Measurements from ENCODE around the gene PAXX. TPM values are rescaled to one million over a fixed set of nuclear protein-coding genes. Genes with fewer than 3 reads are reported as not detected.

PAXX gene
- polyA plus RNA-seq, 1 donor (not counting 4 experiments of a cell fraction or from before 2014, with no cell fraction given), result 11.2 TPM

DNA sequence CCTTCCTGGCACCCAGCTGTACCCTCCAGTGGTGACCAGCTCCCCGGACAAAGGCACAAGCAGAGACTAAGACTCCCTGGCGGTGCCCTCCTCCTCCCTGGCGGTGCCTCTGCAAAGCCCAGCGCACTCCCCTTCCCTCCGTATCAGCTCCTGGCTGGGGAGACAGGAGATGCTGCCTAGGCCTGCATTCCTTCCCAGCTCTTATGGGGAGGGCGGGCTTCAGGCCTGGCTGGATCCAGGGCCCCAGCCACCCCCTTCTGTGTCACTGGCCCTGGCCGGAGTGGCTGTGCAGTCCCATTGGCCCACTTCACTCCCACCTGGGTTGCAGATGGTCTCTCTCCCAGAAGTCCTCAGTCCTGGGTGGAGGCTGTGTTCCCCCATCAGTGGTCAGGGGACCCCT lies 33.7 kb upstream of the PAXX start:
- no peaks in the 10 kb centered on the region for H3K79me2 ChIP-seq (ENCODE audit: control insufficient read depth, insufficient read depth, low read length)
- no peak for DNase-seq (ENCODE audit: low read depth, low spot score)
- no peaks in the 10 kb centered on the region for H3K36me3 ChIP-seq (ENCODE audit: control insufficient read depth in 2 of 2, extremely low read depth in 1 of 2, insufficient read depth in 2 of 2, low read length in 2 of 2)
- H4K20me1 ChIP-seq (ENCODE audit: control insufficient read depth, extremely low read depth, insufficient read depth, low read length), result no peaks in the 10 kb centered on the region
- no peak overlapping the region for H3K9ac ChIP-seq (ENCODE audit: control insufficient read depth, extremely low read depth, insufficient read depth, low read length)
- peaks cover 5% of the 10 kb centered on the region for H3K27me3 ChIP-seq (ENCODE audit: control insufficient read depth, extremely low read depth, insufficient read depth, low read length)
- TF ChIP-seq CTCF (optimal IDR thresholded peaks at IDR 0.05 in 1 of 3, IDR thresholded peaks at IDR 0.05 in 1 of 3, conservative IDR thresholded peaks at IDR 0.05 in 1 of 3; ENCODE audit: extremely low read depth in 1 of 3, insufficient read depth in 2 of 3, low read length in 3 of 3) (no peak), EZH2 (IDR thresholded peaks at IDR 0.05; ENCODE audit: low read length) (no peak)
- no peak overlapping the region for H3K27ac ChIP-seq (ENCODE audit: control insufficient read depth, insufficient read depth, low read length)
- no peak for FAIRE-seq
- H3K4me3 ChIP-seq (ENCODE audit: control insufficient read depth in 2 of 3, extremely low read depth in 1 of 3, insufficient read depth in 2 of 3, low read depth in 1 of 3, low read length in 3 of 3), result no peak overlapping the region
- H3K4me2 ChIP-seq (ENCODE audit: control insufficient read depth, extremely low read depth, insufficient read depth, low read depth, low read length), result no peak overlapping the region
- no peaks in the 10 kb centered on the region for H3K4me1 ChIP-seq (ENCODE audit: control insufficient read depth, extremely low read depth, insufficient read depth, low read length)
- no peak overlapping the region for H2AFZ ChIP-seq (ENCODE audit: control insufficient read depth, low read length)
- dilution Hi-C loops (cut with MboI; ENCODE audit: extremely low pct_ligation_motif_present, low sequenced_read_pairs), result no loop called here
- no peaks in the 10 kb centered on the region for H3K9me3 ChIP-seq (ENCODE audit: control insufficient read depth, low read depth, low read length)
- no peaks in the 10 kb centered on the region for H3K9me1 ChIP-seq (ENCODE audit: control insufficient read depth, extremely low read depth, insufficient read depth, low read length)

DNA sequence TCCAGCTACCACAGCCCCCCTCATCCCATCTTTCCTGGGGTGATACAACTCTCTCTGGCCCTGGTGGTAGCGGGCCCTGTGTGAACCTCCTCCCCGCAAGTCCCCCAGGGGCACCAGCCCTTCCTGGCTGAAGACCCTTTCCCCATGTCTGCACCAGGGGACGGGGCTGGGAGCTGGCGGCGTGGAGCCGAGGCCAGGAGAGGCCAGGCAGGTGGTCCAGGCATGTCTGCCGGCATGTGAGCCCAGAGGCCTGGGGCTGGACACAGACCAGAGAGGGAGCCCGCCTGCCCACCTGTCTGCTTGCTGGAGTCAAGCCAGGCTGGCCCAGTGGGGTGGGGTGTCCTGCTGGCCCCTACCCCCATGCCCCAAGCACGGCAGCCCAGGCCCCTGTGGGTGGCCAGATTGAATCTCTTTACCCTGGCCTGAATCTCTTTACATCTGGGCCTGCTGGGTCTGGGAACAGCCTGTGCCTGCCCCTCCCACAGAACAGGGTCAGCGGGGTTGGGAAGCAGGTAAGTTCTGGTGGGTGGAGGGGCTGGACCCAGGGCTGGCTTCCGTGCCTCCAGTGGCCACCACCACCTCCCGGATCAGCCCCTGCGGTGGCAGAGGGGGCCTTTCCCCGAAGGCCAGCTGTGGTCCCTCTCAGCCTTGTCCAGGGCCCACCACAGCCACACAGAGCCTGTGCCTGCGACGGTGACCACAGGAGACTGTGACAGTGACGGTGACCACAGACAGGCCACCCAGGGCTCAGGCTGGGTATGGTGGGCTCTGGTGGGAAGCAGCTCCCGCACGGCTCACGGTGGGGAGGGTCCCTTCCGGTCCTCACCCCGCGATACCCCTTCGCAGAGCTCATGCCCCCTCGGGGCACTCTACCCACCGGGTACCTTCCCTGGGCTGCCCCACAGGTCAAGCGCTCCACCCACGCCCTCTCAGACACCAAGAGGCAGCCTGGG lies 33.0 kb upstream of the PAXX start:
- dilution Hi-C loops (cut with MboI; ENCODE audit: extremely low pct_ligation_motif_present, low sequenced_read_pairs), result no loop called here
- no peaks in the 10 kb centered on the region for H3K79me2 ChIP-seq (ENCODE audit: control insufficient read depth, insufficient read depth, low read length)
- no peaks in the 10 kb centered on the region for H3K9me1 ChIP-seq (ENCODE audit: control insufficient read depth, extremely low read depth, insufficient read depth, low read length)
- no peaks in the 10 kb centered on the region for H4K20me1 ChIP-seq (ENCODE audit: control insufficient read depth, extremely low read depth, insufficient read depth, low read length)
- peaks cover 2% of the 10 kb centered on the region for H3K4me1 ChIP-seq (ENCODE audit: control insufficient read depth, extremely low read depth, insufficient read depth, low read length)
- no peak for FAIRE-seq
- no peak overlapping the region for H3K4me2 ChIP-seq (ENCODE audit: control insufficient read depth, extremely low read depth, insufficient read depth, low read depth, low read length)
- no peaks in the 10 kb centered on the region for H3K9me3 ChIP-seq (ENCODE audit: control insufficient read depth, low read depth, low read length)
- H3K27me3 ChIP-seq (ENCODE audit: control insufficient read depth, extremely low read depth, insufficient read depth, low read length), result peaks cover 5% of the 10 kb centered on the region
- H3K4me3 ChIP-seq (ENCODE audit: control insufficient read depth in 2 of 3, extremely low read depth in 1 of 3, insufficient read depth in 2 of 3, low read depth in 1 of 3, low read length in 3 of 3), result no peak overlapping the region
- no peak overlapping the region for H3K27ac ChIP-seq (ENCODE audit: control insufficient read depth, insufficient read depth, low read length)
- H3K9ac ChIP-seq (ENCODE audit: control insufficient read depth, extremely low read depth, insufficient read depth, low read length), result no peak overlapping the region
- no peaks in the 10 kb centered on the region for H3K36me3 ChIP-seq (ENCODE audit: control insufficient read depth in 2 of 2, extremely low read depth in 1 of 2, insufficient read depth in 2 of 2, low read length in 2 of 2)
- DNase-seq (ENCODE audit: low read depth, low spot score), result no peak
- TF ChIP-seq EZH2 (IDR thresholded peaks at IDR 0.05; ENCODE audit: low read length), result no peak
- no peak overlapping the region for H2AFZ ChIP-seq (ENCODE audit: control insufficient read depth, low read length)
